Peyer's patch (tissue), 4 donors: ENCODE measurements around the gene PIGU.

ENCODE experiments used
- CTCF ChIP-seq, 6 experiments: fragments of 450-650 bp in 4 of 6; fragments of 200-600 bp in 2 of 6; sonication (generic) in 1 of 6; IDR thresholded peaks; one replicate each; pipeline ENCODE4 v1.5.1; 2017 to 2019; ENCODE audit warnings: antibody characterized with exemption in 6 of 6, mild to moderate bottlenecking in 3 of 6, moderate library complexity in 1 of 6
- POLR2A ChIP-seq, 2 donors: fragments of 450-650 bp; IDR thresholded peaks; one replicate each; pipeline ENCODE4 v1.5.1; 2017; ENCODE audit warnings: antibody characterized with exemption in 2 of 2, mild to moderate bottlenecking in 2 of 2, moderate library complexity in 2 of 2

- TF ChIP-seq CTCF (IDR thresholded peaks at IDR 0.05), result peak in 3 of 6 experiments; percentile 34 to 64 (median 50)
- peak in 1 of 2 donors; percentile 11 for TF ChIP-seq POLR2A (IDR thresholded peaks at IDR 0.05)
Measured at GRCh38 chr20:34705397-34706301, 28.8 kb upstream of the PIGU start.
